ENCODE data around the gene ZNF416.

The ZNF416 gene

GRCh38 chr19:57570707-57571106 lies 8.0 kb downstream of the ZNF416 start:
- no peak for TF ChIP-seq CTCF (conservative IDR thresholded peaks at IDR 0.05)
- H3K27ac ChIP-seq = no peak overlapping the region

- no peak for TF ChIP-seq CTCF (conservative IDR thresholded peaks at IDR 0.05)
- no peak overlapping the region for H3K27ac ChIP-seq
Measured at GRCh38 chr19:57566396-57567265, 12.1 kb downstream of the ZNF416 start.

- TF ChIP-seq CTCF (conservative IDR thresholded peaks at IDR 0.05) = no peak
- H3K27ac ChIP-seq = no peak overlapping the region
Measured at GRCh38 chr19:57563547-57563946, 15.2 kb downstream of the ZNF416 start.

GRCh38 chr19:57560049-57560491 lies 18.6 kb downstream of the ZNF416 start:
- peak overlapping the region; percentile 95 for H3K27ac ChIP-seq
- no peak for TF ChIP-seq CTCF (conservative IDR thresholded peaks at IDR 0.05)

GRCh38 chr19:57559404-57560025 lies 19.2 kb downstream of the ZNF416 start, which contains the start of gene ZNF550:
Gene ZNF550 (minus strand): TSS chr19:57559863. CDS start chr19:57559682, 181 bp downstream.
- peak within 1 kb of the TSS; percentile 95 for H3K27ac ChIP-seq
- TF ChIP-seq CTCF (conservative IDR thresholded peaks at IDR 0.05) = no peak

GRCh38 chr19:57559008-57559403 lies 19.7 kb downstream of the ZNF416 start:
- H3K27ac ChIP-seq = peak overlapping the region; percentile 95
- no peak for TF ChIP-seq CTCF (conservative IDR thresholded peaks at IDR 0.05)

- H3K27ac ChIP-seq = peak overlapping the region; percentile 95
- peak; percentile 17 for TF ChIP-seq CTCF (conservative IDR thresholded peaks at IDR 0.05)
Measured at GRCh38 chr19:57558525-57558924, 20.2 kb downstream of the ZNF416 start.
